ENCODE results near the gene USP34.

The USP34 gene

GRCh38 chr2:61145990-61146389, 324.9 kb downstream of the USP34 start:
- ATAC-seq (ENCODE audit: low read depth) (no peak), DNase-seq (ENCODE audit: low spot score in 2 of 2) (no peak)
- no peaks in the 10 kb centered on the region for H3K27me3 Mint-ChIP-seq
- no peaks in the 10 kb centered on the region for H3K9me3 Mint-ChIP-seq
- H3K27ac Mint-ChIP-seq = no peak overlapping the region
- peaks cover 8% of the 10 kb centered on the region for H3K4me1 Mint-ChIP-seq
- H3K36me3 Mint-ChIP-seq = peaks cover 7% of the 10 kb centered on the region
- peak overlapping the region; percentile 55 for H3K4me3 Mint-ChIP-seq

- peak; percentile 87 to 88 for DNase-seq (ENCODE audit: low spot score in 2 of 2)
- peak overlapping the region; percentile 97 for H3K4me3 Mint-ChIP-seq
- H3K4me1 Mint-ChIP-seq = peaks cover 6% of the 10 kb centered on the region
- peak; percentile 91 for ATAC-seq (ENCODE audit: low read depth)
- H3K36me3 Mint-ChIP-seq = peaks cover 3% of the 10 kb centered on the region
- H3K9me3 Mint-ChIP-seq = no peaks in the 10 kb centered on the region
- H3K27me3 Mint-ChIP-seq = no peaks in the 10 kb centered on the region
- H3K27ac Mint-ChIP-seq = peak overlapping the region; percentile 94
Observed at GRCh38 chr2:61144697-61145268, 326.1 kb downstream of the USP34 start.

- H3K9me3 Mint-ChIP-seq = no peaks in the 10 kb centered on the region
- DNase-seq (ENCODE audit: low spot score in 2 of 2) (no peak), ATAC-seq (ENCODE audit: low read depth) (no peak)
- peaks cover 1% of the 10 kb centered on the region for H3K36me3 Mint-ChIP-seq
- no peak overlapping the region for H3K27ac Mint-ChIP-seq
- peaks cover 6% of the 10 kb centered on the region for H3K4me1 Mint-ChIP-seq
- no peaks in the 10 kb centered on the region for H3K27me3 Mint-ChIP-seq
- H3K4me3 Mint-ChIP-seq = no peak overlapping the region
Observed at GRCh38 chr2:61141151-61141550, 329.7 kb downstream of the USP34 start.

GRCh38 chr2:61138859-61139258, 332.0 kb downstream of the USP34 start:
- H3K4me3 Mint-ChIP-seq = no peak overlapping the region
- H3K4me1 Mint-ChIP-seq = no peaks in the 10 kb centered on the region
- H3K9me3 Mint-ChIP-seq = no peaks in the 10 kb centered on the region
- H3K27me3 Mint-ChIP-seq = no peaks in the 10 kb centered on the region
- DNase-seq (ENCODE audit: low spot score in 2 of 2) (no peak), ATAC-seq (ENCODE audit: low read depth) (no peak)
- H3K27ac Mint-ChIP-seq = no peak overlapping the region
- H3K36me3 Mint-ChIP-seq = peaks cover 1% of the 10 kb centered on the region

Data from memory B cell (primary cell).